Measurements from ENCODE around the gene CHRNA4. TPM values are rescaled to one million over a fixed set of nuclear protein-coding genes. Genes with fewer than 3 reads are reported as not detected.

Gene CHRNA4
- total and polyA plus RNA-seq, 2 donors (not counting 3 experiments of a cell fraction or from before 2014, with no cell fraction given): not detected

DNA sequence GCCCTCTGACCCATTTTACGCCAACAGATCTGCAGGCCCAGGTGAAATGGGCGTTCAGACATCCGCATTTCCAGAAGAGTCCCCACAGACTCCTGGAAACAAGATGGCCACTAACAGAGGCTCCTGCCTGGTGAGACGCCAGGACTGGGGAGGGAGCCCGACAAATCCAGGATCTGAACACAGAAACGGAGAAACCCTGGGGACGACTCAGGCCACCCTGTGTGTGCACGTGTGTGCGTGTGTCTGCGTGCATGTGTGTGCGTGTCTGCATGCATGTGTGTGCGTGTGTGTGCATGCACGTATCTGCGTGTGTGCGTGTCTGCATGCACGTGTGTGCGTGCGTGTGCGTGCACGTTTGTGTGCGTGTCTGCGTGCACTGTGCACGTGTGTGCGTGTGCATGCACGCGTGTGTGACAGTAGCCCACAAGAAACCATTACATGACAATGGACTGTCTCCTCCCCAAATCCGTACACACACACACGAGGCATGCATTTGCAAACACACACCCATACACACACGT, 24.9 kb downstream of the CHRNA4 start:
- DNase-seq (ENCODE audit: low read depth, low spot score): no peak
- Histone ChIP-seq H3K4me1 (ENCODE audit: control insufficient read depth, extremely low read depth, insufficient read depth, low read length) (no peaks in the 10 kb centered on the region), H3K9me3 (replicated peaks; ENCODE audit: control insufficient read depth, insufficient read depth, low read length) (no peaks in the 10 kb centered on the region), H3K9me1 (replicated peaks; ENCODE audit: control insufficient read depth, extremely low read depth, insufficient read depth, low read length) (no peaks in the 10 kb centered on the region), H3K4me2 (ENCODE audit: insufficient read depth, low read length) (no peak overlapping the region), H4K20me1 (replicated peaks; ENCODE audit: control insufficient read depth, extremely low read depth, insufficient read depth, low read length) (no peaks in the 10 kb centered on the region), H2AFZ (ENCODE audit: low read depth, low read length) (no peak overlapping the region), H3K27ac (ENCODE audit: insufficient read depth, low read depth, low read length) (no peak overlapping the region), H3K36me3 (ENCODE audit: control insufficient read depth in 2 of 2, extremely low read depth in 1 of 2, insufficient read depth in 2 of 2, low read length in 2 of 2) (no peaks in the 10 kb centered on the region), H3K4me3 (replicated peaks in 1 of 3; ENCODE audit: insufficient read depth in 1 of 3, low read depth in 1 of 3, low read length in 3 of 3) (no peak overlapping the region), H3K27me3 (ENCODE audit: control insufficient read depth in 2 of 2, insufficient read depth in 2 of 2, low read length in 2 of 2) (no peaks in the 10 kb centered on the region), H3K9ac (replicated peaks; ENCODE audit: extremely low read depth, insufficient read depth, low read length) (no peak overlapping the region), H3K79me2 (ENCODE audit: control insufficient read depth, insufficient read depth, low read length) (no peaks in the 10 kb centered on the region)
- dilution Hi-C loops (cut with MboI; ENCODE audit: extremely low pct_ligation_motif_present, low sequenced_read_pairs) (no loop called here), intact Hi-C loops (cut with micrococcal nuclease) (no loop called here)
- ChIA-PET POLR2A (no interaction called here), CTCF (no interaction called here)
- no peak for TF ChIP-seq EZH2 (IDR thresholded peaks at IDR 0.05; ENCODE audit: borderline replicate concordance, low read depth, low read length, severe bottlenecking)
- no peak for TF ChIP-seq POLR2AphosphoS5 (IDR thresholded peaks at IDR 0.05; ENCODE audit: insufficient read depth, low read depth, low read length)
- no peak for TF ChIP-seq JUN (IDR thresholded peaks at IDR 0.05; ENCODE audit: borderline replicate concordance, insufficient read depth, insufficient read length, low read depth)
- TF ChIP-seq GATA2 (IDR thresholded peaks at IDR 0.05; ENCODE audit: insufficient read depth, insufficient read length, low read depth, low read length): no peak
- no peak for TF ChIP-seq MYC (IDR thresholded peaks at IDR 0.05; ENCODE audit: low read depth, low read length)
- TF ChIP-seq, protein P1, sequence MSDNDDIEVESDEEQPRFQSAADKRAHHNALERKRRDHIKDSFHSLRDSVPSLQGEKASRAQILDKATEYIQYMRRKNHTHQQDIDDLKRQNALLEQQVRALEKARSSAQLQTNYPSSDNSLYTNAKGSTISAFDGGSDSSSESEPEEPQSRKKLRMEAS (IDR thresholded peaks at IDR 0.05; ENCODE audit: insufficient read depth, insufficient read length): no peak
- no peak for TF ChIP-seq FOS (IDR thresholded peaks at IDR 0.05; ENCODE audit: borderline replicate concordance, insufficient read depth, low read length)
- no peak for TF ChIP-seq POLR2A (IDR thresholded peaks at IDR 0.05; ENCODE audit: low read depth, low read length)
- TF ChIP-seq, protein P2, sequence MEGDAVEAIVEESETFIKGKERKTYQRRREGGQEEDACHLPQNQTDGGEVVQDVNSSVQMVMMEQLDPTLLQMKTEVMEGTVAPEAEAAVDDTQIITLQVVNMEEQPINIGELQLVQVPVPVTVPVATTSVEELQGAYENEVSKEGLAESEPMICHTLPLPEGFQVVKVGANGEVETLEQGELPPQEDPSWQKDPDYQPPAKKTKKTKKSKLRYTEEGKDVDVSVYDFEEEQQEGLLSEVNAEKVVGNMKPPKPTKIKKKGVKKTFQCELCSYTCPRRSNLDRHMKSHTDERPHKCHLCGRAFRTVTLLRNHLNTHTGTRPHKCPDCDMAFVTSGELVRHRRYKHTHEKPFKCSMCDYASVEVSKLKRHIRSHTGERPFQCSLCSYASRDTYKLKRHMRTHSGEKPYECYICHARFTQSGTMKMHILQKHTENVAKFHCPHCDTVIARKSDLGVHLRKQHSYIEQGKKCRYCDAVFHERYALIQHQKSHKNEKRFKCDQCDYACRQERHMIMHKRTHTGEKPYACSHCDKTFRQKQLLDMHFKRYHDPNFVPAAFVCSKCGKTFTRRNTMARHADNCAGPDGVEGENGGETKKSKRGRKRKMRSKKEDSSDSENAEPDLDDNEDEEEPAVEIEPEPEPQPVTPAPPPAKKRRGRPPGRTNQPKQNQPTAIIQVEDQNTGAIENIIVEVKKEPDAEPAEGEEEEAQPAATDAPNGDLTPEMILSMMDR (IDR thresholded peaks at IDR 0.05; ENCODE audit: extremely low read depth in 1 of 2, insufficient read depth in 1 of 2, low read depth in 1 of 2, low read length in 2 of 2): no peak
- FAIRE-seq: no peak
- BruUV-seq (replicated peaks): no TSS peak

Measured in endothelial cell of umbilical vein (primary cell).